PC-9 (cell line): Measurements from ENCODE around the gene OSTC. TPM values are rescaled to one million over a fixed set of nuclear protein-coding genes. Genes with fewer than 3 reads are reported as not detected.
A peak's percentile ranks its signal among the peaks of the same experiment; 100 is the strongest.

Source experiments
- BruUV-seq: library from RNA; stranded (reverse); fragments of 400-500 nt; replicated peaks from 2 replicates; lab custom pipeline; 2021; lab: Mats Ljungman, UMichigan
- CTCF ChIA-PET: fragments of 300-600 bp; sonication (Branson Sonifier 250); formaldehyde crosslinking; loops from one replicate; lab custom pipeline; 2022; ENCODE audit warnings: antibody characterized with exemption; lab: Charles Lee
- POLR2A ChIA-PET: fragments of 300-600 bp; sonication (Branson Sonifier 250); formaldehyde crosslinking; loops from one replicate; lab custom pipeline; 2022; ENCODE audit warnings: antibody characterized with exemption; ENCODE audit not compliant: unreplicated experiment; lab: Charles Lee
- DNase-seq, 2 experiments: peaks; one replicate each; pipeline versions ENCODE4 v3.0.0 to v3.0.0-alpha.2; 2015 to 2022; ENCODE audit warnings: mixed read lengths in 1 of 2
- H2AFZ ChIP-seq: fragments of 200-600 bp; sonication (generic); 2 replicates; pipeline ENCODE4 v1.8.1; 2017; ENCODE audit warnings: antibody characterized with exemption
- H3F3A ChIP-seq: fragments of 200-600 bp; sonication (generic); 2 replicates; pipeline ENCODE4 v1.8.1; 2017; ENCODE audit warnings: antibody characterized with exemption, mild to moderate bottlenecking, low read depth; ENCODE audit not compliant: insufficient read depth
- H3K27ac ChIP-seq: fragments of 200-600 bp; sonication (generic); 2 replicates; pipeline ENCODE4 v1.6.1; 2016; ENCODE audit warnings: mixed run types
- H3K27me3 ChIP-seq: fragments of 200-600 bp; sonication (generic); 2 replicates; pipeline ENCODE4 v1.6.1; 2016; ENCODE audit warnings: low read depth, mixed run types; ENCODE audit not compliant: insufficient read depth
- H3K36me3 ChIP-seq: fragments of 200-600 bp; sonication (generic); 2 replicates; pipeline ENCODE4 v1.6.1; 2016; ENCODE audit warnings: low read depth, mixed run types
- H3K4me1 ChIP-seq: fragments of 200-600 bp; sonication (generic); replicated peaks from 2 replicates; pipeline ENCODE4 v1.6.1; 2016; ENCODE audit warnings: mixed run types; ENCODE audit not compliant: insufficient read depth
- H3K4me2 ChIP-seq: fragments of 200-600 bp; sonication (generic); 2 replicates; pipeline ENCODE4 v1.6.1; 2017; ENCODE audit warnings: mixed run types
- H3K4me3 ChIP-seq: fragments of 200-600 bp; sonication (generic); 2 replicates; pipeline ENCODE4 v1.6.1; 2016; ENCODE audit warnings: mixed run types
- H3K79me2 ChIP-seq: fragments of 200-600 bp; sonication (generic); 2 replicates; pipeline ENCODE4 v1.6.1; 2017; ENCODE audit warnings: low read depth, mixed run types
- H3K9me2 ChIP-seq: fragments of 200-600 bp; sonication (generic); 2 replicates; pipeline ENCODE4 v1.8.1; 2017; ENCODE audit warnings: mild to moderate bottlenecking; ENCODE audit not compliant: insufficient read depth
- H3K9me3 ChIP-seq: fragments of 200-600 bp; sonication (generic); 2 replicates; pipeline ENCODE4 v1.8.1; 2016; ENCODE audit warnings: low read depth; ENCODE audit not compliant: insufficient read depth
- H4K20me1 ChIP-seq: fragments of 200-600 bp; sonication (generic); 2 replicates; pipeline ENCODE4 v1.8.1; 2017; ENCODE audit not compliant: insufficient read depth
- EZH2 ChIP-seq: fragments of 200-600 bp; sonication (generic); IDR thresholded peaks from 2 replicates; pipeline ENCODE4 v1.8.0; 2017; ENCODE audit warnings: antibody characterized with exemption, low read depth
- intact Hi-C: fragments of 100-400 bp; cut with micrococcal nuclease; formaldehyde crosslinking; loops from one replicate; pipeline ENCODE4 v1.10.0; 2022; ENCODE audit not compliant: unreplicated experiment
- total RNA-seq: library from RNA; stranded (reverse); gene quantifications from 2 replicates; pipeline ENCODE4 v1.2.3, GENCODE V29; 2021
- TF ChIP-seq, protein P1 (sequence below): fragments of 200-600 bp; sonication (generic); conservative IDR thresholded peaks from 2 replicates; pipeline ENCODE4 v1.6.1; 2017; ENCODE audit warnings: mixed run types, antibody characterized with exemption, mild to moderate bottlenecking, moderate library complexity

OSTC gene
- total RNA-seq, 1 experiment from 2014 or later: 61.7 TPM

DNA sequence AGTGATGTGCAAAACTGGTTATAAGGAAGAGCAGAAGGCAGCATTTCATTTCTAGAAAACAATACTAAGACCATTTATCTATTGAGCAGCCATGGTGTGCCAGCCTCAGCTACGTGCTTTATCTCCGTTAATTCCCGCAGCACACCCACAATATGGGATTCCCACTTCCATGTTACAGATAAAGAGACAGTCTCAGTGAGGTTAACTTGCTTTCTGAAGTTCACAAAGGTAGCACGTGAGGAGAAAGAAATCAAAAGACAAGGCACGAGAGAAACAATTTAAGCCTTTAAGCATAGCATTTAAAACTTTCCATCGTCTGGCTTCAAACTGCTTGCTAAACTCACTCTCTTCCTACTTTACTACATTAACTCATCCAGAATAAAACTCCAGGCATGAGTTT is 38.0 kb upstream of the OSTC start:
- TF ChIP-seq, protein P1, sequence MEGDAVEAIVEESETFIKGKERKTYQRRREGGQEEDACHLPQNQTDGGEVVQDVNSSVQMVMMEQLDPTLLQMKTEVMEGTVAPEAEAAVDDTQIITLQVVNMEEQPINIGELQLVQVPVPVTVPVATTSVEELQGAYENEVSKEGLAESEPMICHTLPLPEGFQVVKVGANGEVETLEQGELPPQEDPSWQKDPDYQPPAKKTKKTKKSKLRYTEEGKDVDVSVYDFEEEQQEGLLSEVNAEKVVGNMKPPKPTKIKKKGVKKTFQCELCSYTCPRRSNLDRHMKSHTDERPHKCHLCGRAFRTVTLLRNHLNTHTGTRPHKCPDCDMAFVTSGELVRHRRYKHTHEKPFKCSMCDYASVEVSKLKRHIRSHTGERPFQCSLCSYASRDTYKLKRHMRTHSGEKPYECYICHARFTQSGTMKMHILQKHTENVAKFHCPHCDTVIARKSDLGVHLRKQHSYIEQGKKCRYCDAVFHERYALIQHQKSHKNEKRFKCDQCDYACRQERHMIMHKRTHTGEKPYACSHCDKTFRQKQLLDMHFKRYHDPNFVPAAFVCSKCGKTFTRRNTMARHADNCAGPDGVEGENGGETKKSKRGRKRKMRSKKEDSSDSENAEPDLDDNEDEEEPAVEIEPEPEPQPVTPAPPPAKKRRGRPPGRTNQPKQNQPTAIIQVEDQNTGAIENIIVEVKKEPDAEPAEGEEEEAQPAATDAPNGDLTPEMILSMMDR: no peak
- no peak for TF ChIP-seq EZH2
- Histone ChIP-seq H3K9me2 (no peaks in the 10 kb centered on the region), H3K36me3 (no peaks in the 10 kb centered on the region), H3K79me2 (no peaks in the 10 kb centered on the region), H3K4me1 (no peaks in the 10 kb centered on the region), H4K20me1 (no peaks in the 10 kb centered on the region), H3K4me2 (no peak overlapping the region), H3K27me3 (no peaks in the 10 kb centered on the region), H3K4me3 (no peak overlapping the region), H3K9me3 (no peaks in the 10 kb centered on the region), H2AFZ (no peak overlapping the region), H3F3A (no peaks in the 10 kb centered on the region), H3K27ac (no peak overlapping the region)
- intact Hi-C loops: no loop called here
- DNase-seq: no peak
- no TSS peak for BruUV-seq
- POLR2A ChIA-PET: no interaction called here
- CTCF ChIA-PET: no interaction called here

DNA sequence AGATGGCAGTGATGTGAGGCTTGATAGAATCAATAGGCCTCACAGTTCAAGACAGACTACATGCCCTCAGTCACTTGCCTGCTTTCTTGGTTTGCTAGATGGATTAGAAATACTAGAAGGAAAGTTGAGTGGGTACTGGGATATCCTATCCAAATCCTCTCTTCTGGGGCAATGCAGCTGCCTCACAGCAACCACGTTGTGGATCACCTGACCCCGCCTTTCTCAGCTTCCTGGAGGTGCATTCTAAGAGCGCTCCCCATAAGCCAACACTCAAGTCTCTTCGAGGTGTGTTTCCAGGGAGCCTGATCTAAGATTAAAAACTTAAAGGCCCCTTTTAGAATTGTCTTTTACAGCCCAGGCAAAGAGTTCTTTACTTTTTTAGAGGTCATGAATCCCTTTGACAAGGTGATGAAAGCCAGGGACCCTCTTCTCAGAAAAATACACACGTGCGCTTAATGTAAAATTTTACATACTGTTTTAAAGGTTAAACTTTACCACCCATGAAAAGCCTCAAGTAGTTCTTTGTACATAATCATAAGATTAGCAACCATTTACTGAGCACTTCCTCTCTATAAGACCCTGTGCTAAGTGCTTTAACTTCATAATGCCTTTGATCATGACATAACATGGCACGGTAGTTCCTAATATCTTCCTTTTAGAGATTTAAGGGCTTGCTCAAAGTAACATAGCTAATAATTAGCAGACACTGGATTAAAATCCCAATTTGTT is 30.9 kb upstream of the OSTC start:
- Histone ChIP-seq H3K27ac (no peak overlapping the region), H3K79me2 (peaks cover 42% of the 10 kb centered on the region), H3K36me3 (peaks cover 34% of the 10 kb centered on the region), H3K4me2 (peak overlapping the region; percentile 90), H3K9me3 (no peaks in the 10 kb centered on the region), H2AFZ (peak overlapping the region; percentile 76), H3K9me2 (no peaks in the 10 kb centered on the region), H4K20me1 (peaks cover 17% of the 10 kb centered on the region), H3K27me3 (no peaks in the 10 kb centered on the region), H3K4me1 (peaks cover 13% of the 10 kb centered on the region), H3K4me3 (peak overlapping the region; percentile 88; the same call in 1 of the 2 replicates), H3F3A (peaks cover 21% of the 10 kb centered on the region)
- BruUV-seq: no TSS peak
- no peak for DNase-seq
- TF ChIP-seq EZH2: no peak
- TF ChIP-seq, protein P1: no peak
- ChIA-PET POLR2A (interaction anchor here (0.6 kb wide), 1 partner anchor 628 kb away, joined by 3 read pairs; no protein-coding TSS in a partner anchor), CTCF (no interaction called here)
- intact Hi-C loops: no loop called here

DNA sequence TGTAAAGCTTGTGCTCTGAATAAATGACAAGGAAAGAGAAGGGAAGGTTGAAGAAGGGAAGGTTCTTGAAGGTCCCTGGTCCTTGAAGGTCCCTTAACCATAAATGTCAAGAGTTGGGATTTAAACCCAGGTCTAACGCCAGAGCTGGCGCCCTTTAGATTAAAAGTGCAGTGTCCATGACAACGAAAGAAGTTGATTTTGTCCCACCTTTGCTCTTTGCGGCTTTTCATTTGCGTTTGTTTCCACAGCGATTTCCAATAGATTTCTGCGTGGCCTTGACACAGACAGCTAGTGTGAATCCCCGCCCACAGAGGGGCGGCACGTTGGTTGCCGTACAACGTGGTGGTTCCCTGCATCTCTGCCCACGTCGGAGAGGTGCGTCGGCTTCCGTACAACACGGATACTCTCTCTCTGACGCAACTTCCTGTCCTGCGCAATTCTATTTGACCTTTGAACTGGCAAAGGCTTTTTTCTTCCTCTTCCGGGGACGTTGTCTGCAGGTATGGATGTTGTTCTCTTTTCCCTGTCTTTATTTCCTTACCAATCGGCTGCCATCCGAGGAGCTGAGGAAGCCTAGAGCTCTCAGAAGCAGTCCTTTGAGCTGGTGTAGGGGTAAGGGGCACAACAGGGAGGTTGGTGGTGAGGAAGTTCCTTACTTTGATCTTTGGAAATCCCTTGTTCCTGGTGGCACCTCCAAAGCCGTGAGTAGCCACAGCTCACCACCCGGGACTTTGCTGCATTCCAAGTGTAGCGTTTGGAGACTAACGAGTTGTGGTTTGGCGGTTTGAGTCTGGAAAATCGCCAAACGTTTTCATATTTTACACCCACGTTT is 30.1 kb upstream of the OSTC start, which contains the start of gene RPL34:
TSS of gene RPL34 (plus strand) at position 476 of the 832 bp plus-strand sequence. CDS start 1,384 bp downstream, outside the sequence.
- peak; percentile 79 to 87 for DNase-seq
- ChIA-PET POLR2A (interaction anchor here (0.6 kb wide), 2 partner anchors 57 to 629 kb away, joined by 3 read pairs; no protein-coding TSS in a partner anchor), CTCF (no interaction called here)
- intact Hi-C loops: no loop called here
- TF ChIP-seq, protein P1: no peak
- TF ChIP-seq EZH2: no peak
- Histone ChIP-seq H3K9me2 (no peaks in the 10 kb centered on the region), H3K4me2 (peak within 1 kb of the TSS; percentile 90), H3K4me1 (peaks cover 13% of the 10 kb centered on the region), H3K9me3 (no peaks in the 10 kb centered on the region), H3K27ac (peak within 1 kb of the TSS; percentile 94), H4K20me1 (peaks cover 25% of the 10 kb centered on the region), H3K79me2 (peaks cover 46% of the 10 kb centered on the region), H3K4me3 (peak within 1 kb of the TSS; percentile 88), H2AFZ (peak within 1 kb of the TSS; percentile 76), H3K36me3 (peaks cover 39% of the 10 kb centered on the region), H3K27me3 (no peaks in the 10 kb centered on the region), H3F3A (peaks cover 26% of the 10 kb centered on the region)
- BruUV-seq: TSS peak; percentile 54
